ENCODE data around the gene NUDT4. TPM values are rescaled to one million over a fixed set of nuclear protein-coding genes. Genes with fewer than 3 reads are reported as not detected.

Gene NUDT4
- total RNA-seq, 2 experiments from 2014 or later: 26.4 to 32.4 TPM

- BruUV-seq (replicated peaks): no TSS peak
Measured at GRCh38 chr12:93360688-93361087, 17.0 kb upstream of the NUDT4 start.

GRCh38 chr12:93361151-93361919, 16.4 kb upstream of the NUDT4 start:
- intact Hi-C loops (cut with micrococcal nuclease; ENCODE audit: unreplicated experiment): no loop called here
- TF ChIP-seq EZH2phosphoT487 (IDR thresholded peaks at IDR 0.05; ENCODE audit: borderline replicate concordance, low read depth, low read length): no peak
- H3K4me2 ChIP-seq (ENCODE audit: low read length): no peak overlapping the region
- CTCF ChIA-PET (ENCODE audit: unreplicated experiment): no interaction called here
- no peak for DNase-seq (ENCODE audit: low spot score)
- no peak overlapping the region for H2AFZ ChIP-seq (ENCODE audit: low read length)
- H3K9me3 ChIP-seq (ENCODE audit: low read length): no peaks in the 10 kb centered on the region
- H3K9me2 ChIP-seq (ENCODE audit: insufficient read depth, low read length): no peaks in the 10 kb centered on the region
- no peak overlapping the region for H3K4me3 ChIP-seq (ENCODE audit: low read depth, low read length, poor library complexity, severe bottlenecking)
- H3K36me3 ChIP-seq (ENCODE audit: insufficient read depth, low read length): no peaks in the 10 kb centered on the region
- no peaks in the 10 kb centered on the region for H3K4me1 ChIP-seq (ENCODE audit: insufficient read depth, low read length, poor library complexity, severe bottlenecking)
- no peaks in the 10 kb centered on the region for H3K79me2 ChIP-seq (ENCODE audit: insufficient read depth, low read depth, low read length)
- H4K20me1 ChIP-seq (ENCODE audit: insufficient read depth, low read length): no peaks in the 10 kb centered on the region
- POLR2A ChIA-PET: interaction anchor here (0.5 to 0.6 kb wide), 2 partner anchors 231 to 415 kb away, joined by 3 read pairs; no protein-coding TSS in a partner anchor
- no peak overlapping the region for H3K27ac ChIP-seq (ENCODE audit: low read depth, low read length, poor library complexity, severe bottlenecking)
- BruUV-seq (replicated peaks): no TSS peak

More at GRCh38 chr12:93360688-93361087, 17.0 kb upstream of the NUDT4 start:
- ChIA-PET CTCF (ENCODE audit: unreplicated experiment) (no interaction called here), POLR2A (no interaction called here)
- Histone ChIP-seq H2AFZ (ENCODE audit: low read length) (no peak overlapping the region), H3K9me2 (ENCODE audit: insufficient read depth, low read length) (no peaks in the 10 kb centered on the region), H3K4me2 (ENCODE audit: low read length) (no peak overlapping the region), H3K27ac (ENCODE audit: low read depth, low read length, poor library complexity, severe bottlenecking) (no peak overlapping the region), H3K4me3 (ENCODE audit: low read depth, low read length, poor library complexity, severe bottlenecking) (no peak overlapping the region), H3K79me2 (ENCODE audit: insufficient read depth, low read depth, low read length) (no peaks in the 10 kb centered on the region), H4K20me1 (ENCODE audit: insufficient read depth, low read length) (no peaks in the 10 kb centered on the region), H3K4me1 (ENCODE audit: insufficient read depth, low read length, poor library complexity, severe bottlenecking) (no peaks in the 10 kb centered on the region), H3K36me3 (ENCODE audit: insufficient read depth, low read length) (no peaks in the 10 kb centered on the region), H3K9me3 (ENCODE audit: low read length) (no peaks in the 10 kb centered on the region)
- intact Hi-C loops (cut with micrococcal nuclease; ENCODE audit: unreplicated experiment): no loop called here
- TF ChIP-seq EZH2phosphoT487 (IDR thresholded peaks at IDR 0.05; ENCODE audit: borderline replicate concordance, low read depth, low read length): no peak
- TF ChIP-seq, protein P1, sequence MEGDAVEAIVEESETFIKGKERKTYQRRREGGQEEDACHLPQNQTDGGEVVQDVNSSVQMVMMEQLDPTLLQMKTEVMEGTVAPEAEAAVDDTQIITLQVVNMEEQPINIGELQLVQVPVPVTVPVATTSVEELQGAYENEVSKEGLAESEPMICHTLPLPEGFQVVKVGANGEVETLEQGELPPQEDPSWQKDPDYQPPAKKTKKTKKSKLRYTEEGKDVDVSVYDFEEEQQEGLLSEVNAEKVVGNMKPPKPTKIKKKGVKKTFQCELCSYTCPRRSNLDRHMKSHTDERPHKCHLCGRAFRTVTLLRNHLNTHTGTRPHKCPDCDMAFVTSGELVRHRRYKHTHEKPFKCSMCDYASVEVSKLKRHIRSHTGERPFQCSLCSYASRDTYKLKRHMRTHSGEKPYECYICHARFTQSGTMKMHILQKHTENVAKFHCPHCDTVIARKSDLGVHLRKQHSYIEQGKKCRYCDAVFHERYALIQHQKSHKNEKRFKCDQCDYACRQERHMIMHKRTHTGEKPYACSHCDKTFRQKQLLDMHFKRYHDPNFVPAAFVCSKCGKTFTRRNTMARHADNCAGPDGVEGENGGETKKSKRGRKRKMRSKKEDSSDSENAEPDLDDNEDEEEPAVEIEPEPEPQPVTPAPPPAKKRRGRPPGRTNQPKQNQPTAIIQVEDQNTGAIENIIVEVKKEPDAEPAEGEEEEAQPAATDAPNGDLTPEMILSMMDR (conservative IDR thresholded peaks at IDR 0.05; ENCODE audit: low read length): no peak
- DNase-seq (ENCODE audit: low spot score): no peak

DNA sequence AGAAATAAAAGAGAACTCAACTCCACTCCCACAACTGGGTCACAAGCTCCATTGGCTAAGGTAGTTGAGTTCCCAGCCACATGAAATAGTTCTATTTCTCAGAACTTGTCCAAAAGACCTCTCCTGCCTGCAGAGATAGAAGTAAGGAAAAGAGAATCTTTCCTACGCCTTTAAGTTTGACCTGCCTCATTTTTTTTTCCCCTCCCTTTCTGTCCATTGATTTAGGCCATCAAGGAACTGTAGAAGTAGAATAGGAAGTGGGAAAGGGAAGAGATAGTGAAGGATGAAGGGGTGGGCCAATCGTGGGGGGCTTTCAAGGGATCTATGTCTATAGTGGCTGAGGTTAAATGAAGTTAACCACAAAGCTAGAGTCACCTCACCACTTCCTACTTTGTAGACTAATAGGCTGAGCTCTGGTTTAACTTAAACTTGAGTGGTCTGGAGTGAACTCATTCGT, 13.9 kb upstream of the NUDT4 start:
- intact Hi-C loops (cut with micrococcal nuclease; ENCODE audit: unreplicated experiment): no loop called here
- TF ChIP-seq EZH2phosphoT487 (IDR thresholded peaks at IDR 0.05; ENCODE audit: borderline replicate concordance, low read depth, low read length): no peak
- TF ChIP-seq, protein P1 (conservative IDR thresholded peaks at IDR 0.05; ENCODE audit: low read length): no peak
- no peaks in the 10 kb centered on the region for H3K4me1 ChIP-seq (ENCODE audit: insufficient read depth, low read length, poor library complexity, severe bottlenecking)
- H4K20me1 ChIP-seq (ENCODE audit: insufficient read depth, low read length): no peaks in the 10 kb centered on the region
- ChIA-PET POLR2A (interaction anchor here (0.6 to 1.7 kb wide), 4 partner anchors 9 to 1425 kb away, joined by 3 to 12 read pairs (median 4); no protein-coding TSS in a partner anchor), CTCF (ENCODE audit: unreplicated experiment) (no interaction called here)
- DNase-seq (ENCODE audit: low spot score): no peak
- no peaks in the 10 kb centered on the region for H3K9me3 ChIP-seq (ENCODE audit: low read length)
- no peak overlapping the region for H3K27ac ChIP-seq (ENCODE audit: low read depth, low read length, poor library complexity, severe bottlenecking)
- no peak overlapping the region for H2AFZ ChIP-seq (ENCODE audit: low read length)
- H3K4me2 ChIP-seq (ENCODE audit: low read length): no peak overlapping the region
- no peak overlapping the region for H3K4me3 ChIP-seq (ENCODE audit: low read depth, low read length, poor library complexity, severe bottlenecking)
- no peaks in the 10 kb centered on the region for H3K36me3 ChIP-seq (ENCODE audit: insufficient read depth, low read length)
- no TSS peak for BruUV-seq (replicated peaks)
- no peaks in the 10 kb centered on the region for H3K9me2 ChIP-seq (ENCODE audit: insufficient read depth, low read length)
- H3K79me2 ChIP-seq (ENCODE audit: insufficient read depth, low read depth, low read length): no peaks in the 10 kb centered on the region
